LNCaP clone FGC (cell line): ENCODE data around the gene COX10.

ENCODE experiments used
- DNase-seq: peaks from one replicate; pipeline ENCODE4 v3.0.0-alpha.2; 2011; ENCODE audit warnings: low read depth
- H3K4me3 ChIP-seq: 2 replicates; pipeline ENCODE4 v1.5.1; 2011; ENCODE audit warnings: mild to moderate bottlenecking, low read depth, low read length, control low read depth
- CTCF ChIP-seq: IDR thresholded peaks from 2 replicates; pipeline ENCODE4 v1.5.1; 2012; ENCODE audit warnings: mild to moderate bottlenecking; ENCODE audit not compliant: control insufficient read depth, insufficient read depth; ENCODE audit errors: extremely low read depth

Gene COX10

DNA sequence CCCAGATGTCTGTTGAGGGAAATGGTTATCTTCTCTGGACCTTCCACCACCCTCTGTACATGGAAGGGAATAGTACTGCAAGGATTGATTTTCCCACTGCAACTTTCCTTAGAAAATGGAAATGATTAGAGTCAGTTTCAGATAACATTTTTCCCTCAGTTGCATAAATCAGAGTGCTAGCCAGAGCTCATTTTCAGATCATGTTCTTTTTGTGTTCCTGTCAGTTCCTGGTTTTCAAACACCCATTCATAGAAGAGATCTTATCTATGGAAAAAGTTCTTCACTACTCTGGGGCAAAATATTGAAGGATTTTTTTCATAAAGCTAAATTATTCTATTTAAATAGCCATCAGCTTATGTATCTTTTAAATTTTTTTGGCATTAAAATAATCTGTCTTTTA is 11.7 kb upstream of the COX10 start:
- no peak overlapping the region for H3K4me3 ChIP-seq
- no peak for TF ChIP-seq CTCF
- DNase-seq: no peak

DNA sequence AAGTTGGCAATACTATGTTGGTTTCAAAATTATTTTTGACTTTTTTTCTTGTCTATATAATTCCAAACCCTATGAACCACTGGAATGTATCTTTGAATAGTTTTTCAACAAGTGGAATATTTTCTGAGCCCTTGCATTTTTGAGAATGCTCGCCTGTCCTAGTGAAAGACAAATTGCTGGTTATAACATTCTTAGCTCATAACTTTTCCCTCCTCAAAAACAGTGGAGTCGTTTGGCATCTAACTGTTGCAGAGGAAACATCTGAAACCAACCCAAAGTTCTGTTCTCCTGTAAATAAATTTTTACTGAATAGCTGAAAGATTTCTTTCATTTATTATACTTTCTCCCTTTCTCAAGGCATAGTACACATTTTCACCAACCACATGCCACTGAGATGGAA is 11.3 kb upstream of the COX10 start:
- no peak overlapping the region for H3K4me3 ChIP-seq
- no peak for TF ChIP-seq CTCF
- no peak for DNase-seq

DNA sequence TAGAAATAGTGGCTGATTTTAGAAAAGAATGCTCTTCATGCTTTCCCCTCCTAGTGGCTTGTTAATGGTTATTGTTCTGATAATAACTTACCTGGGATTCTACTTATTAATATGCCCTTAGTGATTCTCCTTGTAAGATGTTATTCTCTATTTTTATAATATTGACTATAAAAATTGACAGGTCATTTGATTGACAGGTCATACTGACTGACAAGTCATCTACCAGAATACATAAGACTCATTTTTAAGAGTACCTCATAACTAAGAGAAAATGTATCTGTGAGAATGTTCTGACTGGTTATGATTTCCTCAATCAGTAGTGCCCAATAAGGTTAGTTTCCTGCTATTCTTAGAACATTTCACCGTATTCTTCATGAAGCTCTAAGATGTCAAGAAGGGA is 8.6 kb upstream of the COX10 start:
- TF ChIP-seq CTCF: no peak
- H3K4me3 ChIP-seq: no peak overlapping the region
- DNase-seq: no peak

DNA sequence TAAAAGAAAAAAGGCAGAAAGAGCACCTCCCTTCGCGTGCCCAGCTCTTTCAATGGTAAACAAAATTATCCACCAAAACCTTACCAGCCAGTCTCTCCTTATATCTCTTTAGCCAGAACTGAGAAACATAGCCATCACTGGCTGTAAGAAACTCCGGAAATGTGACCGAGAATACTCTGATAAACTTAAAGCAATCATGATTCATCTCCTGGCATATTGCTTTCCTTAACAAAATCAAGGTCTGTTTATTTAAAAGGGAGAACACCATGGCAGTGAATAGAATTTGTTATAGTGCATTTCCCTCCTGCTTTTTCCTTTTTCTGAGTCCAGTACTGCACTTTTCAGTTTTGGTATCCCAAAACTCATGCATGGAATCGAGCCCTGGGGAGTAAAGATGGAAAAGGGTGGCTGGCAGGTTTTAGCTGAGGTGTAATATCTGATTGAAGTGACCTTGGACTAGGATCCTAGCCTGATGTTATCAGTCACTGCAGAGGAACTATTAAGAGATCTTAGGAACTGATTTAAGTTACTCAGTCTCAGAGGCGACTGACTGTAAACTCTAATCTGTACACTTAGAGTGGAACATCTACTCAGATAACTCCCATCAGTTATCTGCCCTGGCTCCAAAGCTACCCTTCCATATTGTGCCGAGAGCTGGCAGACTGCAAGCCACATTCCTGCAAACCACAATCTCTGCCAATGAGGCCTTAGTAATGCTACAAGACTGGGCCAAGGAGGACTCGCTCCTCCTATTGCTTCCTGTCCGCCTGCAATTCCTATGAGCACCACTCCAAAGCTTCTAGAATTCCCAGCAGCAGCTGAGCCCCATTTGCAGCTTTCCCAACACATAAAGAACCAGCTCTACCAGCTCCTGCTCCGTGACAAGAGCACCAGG is 7.4 kb upstream of the COX10 start:
- no peak for TF ChIP-seq CTCF
- DNase-seq: peak; percentile 82
- no peak overlapping the region for H3K4me3 ChIP-seq

DNA sequence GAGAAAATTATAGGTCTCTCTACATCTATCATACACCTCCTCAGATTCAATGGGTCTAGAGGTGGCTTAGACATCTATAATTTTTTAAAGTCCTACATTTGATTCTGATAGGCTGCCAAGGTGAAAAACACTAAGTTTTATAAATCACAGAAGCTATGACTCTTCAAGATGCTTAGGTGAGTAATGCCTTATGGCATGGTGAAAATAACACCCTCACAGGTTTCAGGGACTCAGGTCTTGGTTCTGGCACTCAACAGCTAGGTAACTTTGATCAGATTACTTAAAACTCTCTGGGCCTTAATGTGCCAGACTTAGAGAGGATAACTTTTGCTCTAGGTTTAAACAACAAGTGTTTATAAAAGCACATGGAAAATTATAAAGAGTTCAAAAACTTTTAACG is 2.0 kb upstream of the COX10 start:
- no peak for TF ChIP-seq CTCF
- H3K4me3 ChIP-seq: no peak overlapping the region
- no peak for DNase-seq

- TF ChIP-seq CTCF: no peak
- no peak for DNase-seq
- H3K4me3 ChIP-seq: peak overlapping the region; percentile 99
Measured at GRCh38 chr17:14068542-14069250, 608 bp upstream of the COX10 start.
